AG20443 (cell line): Measurements from ENCODE around the gene INTS6.
"Not testable (repeated sequence)": the region's sequence is repeated elsewhere in the genome, so short reads cannot be mapped to it uniquely, and the experiment has no call there.

Experiments used
- DNase-seq: peaks from one replicate; pipeline ENCODE4 v3.0.0; 2012; ENCODE audit warnings: low spot score, mixed read lengths

Gene INTS6

GRCh38 chr13:51415339-51415738 lies 37.5 kb downstream of the INTS6 start:
- DNase-seq = not testable (repeated sequence)

- no peak for DNase-seq
These were observed 40.4 kb downstream of the INTS6 start for GRCh38 chr13:51412431-51412830.

GRCh38 chr13:51405176-51405575 lies 47.7 kb downstream of the INTS6 start:
- DNase-seq = no peak

- peak; percentile 85 for DNase-seq
These were observed 55.4 kb downstream of the INTS6 start for GRCh38 chr13:51397262-51397941.

- DNase-seq = peak; percentile 13
These were observed 56.5 kb downstream of the INTS6 start for GRCh38 chr13:51396352-51396751.

- no peak for DNase-seq
These were observed 58.1 kb downstream of the INTS6 start for GRCh38 chr13:51394724-51395123.

- DNase-seq = no peak
These were observed 67.7 kb downstream of the INTS6 start for GRCh38 chr13:51385114-51385513.

- DNase-seq = no peak
These were observed 72.6 kb downstream of the INTS6 start for GRCh38 chr13:51380269-51380668.

GRCh38 chr13:51373451-51373850 lies 79.4 kb downstream of the INTS6 start:
- DNase-seq = no peak

GRCh38 chr13:51371768-51372399 lies 81.0 kb downstream of the INTS6 start:
- DNase-seq = no peak

- no peak for DNase-seq
These were observed 82.0 kb downstream of the INTS6 start for GRCh38 chr13:51370811-51371210.

- peak; percentile 24 for DNase-seq
These were observed 82.7 kb downstream of the INTS6 start for GRCh38 chr13:51370116-51370515.

- DNase-seq = peak; percentile 20
These were observed 88.3 kb downstream of the INTS6 start for GRCh38 chr13:51364404-51365008.

GRCh38 chr13:51363625-51364024 lies 89.2 kb downstream of the INTS6 start:
- no peak for DNase-seq

GRCh38 chr13:51361106-51361505 lies 91.7 kb downstream of the INTS6 start:
- DNase-seq = no peak

GRCh38 chr13:51360489-51360888 lies 92.3 kb downstream of the INTS6 start:
- no peak for DNase-seq

GRCh38 chr13:51359352-51359751 lies 93.5 kb downstream of the INTS6 start:
- no peak for DNase-seq

GRCh38 chr13:51357928-51358595 lies 94.8 kb downstream of the INTS6 start:
- no peak for DNase-seq

- DNase-seq = no peak
These were observed 97.6 kb downstream of the INTS6 start for GRCh38 chr13:51355217-51355616.

- DNase-seq = no peak
These were observed 103.8 kb downstream of the INTS6 start for GRCh38 chr13:51349016-51349415.

GRCh38 chr13:51348069-51348967 lies 104.5 kb downstream of the INTS6 start:
- DNase-seq = no peak

- DNase-seq = no peak
These were observed 105.7 kb downstream of the INTS6 start for GRCh38 chr13:51347099-51347498.
